Measurements from ENCODE around the gene TTL. TPM values are rescaled to one million over a fixed set of nuclear protein-coding genes. Genes with fewer than 3 reads are reported as not detected.

TTL gene
- total RNA-seq, 4 donors from 2014 or later = 22.3 to 41.6 (median 31.2) TPM

DNA sequence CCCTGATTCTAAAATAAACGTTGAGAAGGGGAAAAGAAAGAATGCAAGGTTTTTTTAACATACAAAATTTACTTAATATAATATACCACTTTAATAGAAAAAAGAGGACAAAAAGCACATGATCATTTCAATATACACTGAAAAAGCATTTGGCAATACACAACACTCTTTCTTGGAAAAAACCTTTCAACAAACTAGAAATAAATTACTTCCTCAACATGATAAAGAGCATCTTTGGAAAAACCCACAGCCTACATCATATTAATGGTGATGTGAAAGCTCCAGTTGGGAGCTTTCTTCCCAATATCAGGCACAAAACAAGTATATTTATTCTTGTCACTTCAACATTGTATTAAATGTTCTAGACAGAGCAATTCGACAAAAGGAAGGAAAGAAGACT, 57.4 kb downstream of the TTL start:
- TF ChIP-seq, protein P1, sequence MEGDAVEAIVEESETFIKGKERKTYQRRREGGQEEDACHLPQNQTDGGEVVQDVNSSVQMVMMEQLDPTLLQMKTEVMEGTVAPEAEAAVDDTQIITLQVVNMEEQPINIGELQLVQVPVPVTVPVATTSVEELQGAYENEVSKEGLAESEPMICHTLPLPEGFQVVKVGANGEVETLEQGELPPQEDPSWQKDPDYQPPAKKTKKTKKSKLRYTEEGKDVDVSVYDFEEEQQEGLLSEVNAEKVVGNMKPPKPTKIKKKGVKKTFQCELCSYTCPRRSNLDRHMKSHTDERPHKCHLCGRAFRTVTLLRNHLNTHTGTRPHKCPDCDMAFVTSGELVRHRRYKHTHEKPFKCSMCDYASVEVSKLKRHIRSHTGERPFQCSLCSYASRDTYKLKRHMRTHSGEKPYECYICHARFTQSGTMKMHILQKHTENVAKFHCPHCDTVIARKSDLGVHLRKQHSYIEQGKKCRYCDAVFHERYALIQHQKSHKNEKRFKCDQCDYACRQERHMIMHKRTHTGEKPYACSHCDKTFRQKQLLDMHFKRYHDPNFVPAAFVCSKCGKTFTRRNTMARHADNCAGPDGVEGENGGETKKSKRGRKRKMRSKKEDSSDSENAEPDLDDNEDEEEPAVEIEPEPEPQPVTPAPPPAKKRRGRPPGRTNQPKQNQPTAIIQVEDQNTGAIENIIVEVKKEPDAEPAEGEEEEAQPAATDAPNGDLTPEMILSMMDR (IDR thresholded peaks at IDR 0.05; ENCODE audit: low read depth) = no peak

DNA sequence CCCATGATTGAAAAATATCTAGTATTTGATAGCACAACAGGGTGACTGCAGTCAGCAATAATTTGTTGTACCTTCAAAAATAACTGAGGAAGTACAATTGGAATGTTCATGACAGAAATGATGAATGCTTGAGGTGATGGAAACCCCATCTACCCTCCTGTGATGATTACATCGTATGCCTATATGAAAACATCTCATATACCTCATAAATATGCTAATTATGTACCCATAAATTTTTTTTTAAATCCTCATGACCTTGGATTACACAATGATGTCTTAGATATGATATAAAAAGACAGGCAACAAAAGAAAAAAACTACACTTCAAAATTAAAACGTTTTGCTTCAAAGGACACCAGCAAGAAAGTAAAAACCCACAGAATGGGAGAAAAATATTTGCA, 59.0 kb downstream of the TTL start:
- TF ChIP-seq, protein P1 (IDR thresholded peaks at IDR 0.05; ENCODE audit: low read depth) = no peak

DNA sequence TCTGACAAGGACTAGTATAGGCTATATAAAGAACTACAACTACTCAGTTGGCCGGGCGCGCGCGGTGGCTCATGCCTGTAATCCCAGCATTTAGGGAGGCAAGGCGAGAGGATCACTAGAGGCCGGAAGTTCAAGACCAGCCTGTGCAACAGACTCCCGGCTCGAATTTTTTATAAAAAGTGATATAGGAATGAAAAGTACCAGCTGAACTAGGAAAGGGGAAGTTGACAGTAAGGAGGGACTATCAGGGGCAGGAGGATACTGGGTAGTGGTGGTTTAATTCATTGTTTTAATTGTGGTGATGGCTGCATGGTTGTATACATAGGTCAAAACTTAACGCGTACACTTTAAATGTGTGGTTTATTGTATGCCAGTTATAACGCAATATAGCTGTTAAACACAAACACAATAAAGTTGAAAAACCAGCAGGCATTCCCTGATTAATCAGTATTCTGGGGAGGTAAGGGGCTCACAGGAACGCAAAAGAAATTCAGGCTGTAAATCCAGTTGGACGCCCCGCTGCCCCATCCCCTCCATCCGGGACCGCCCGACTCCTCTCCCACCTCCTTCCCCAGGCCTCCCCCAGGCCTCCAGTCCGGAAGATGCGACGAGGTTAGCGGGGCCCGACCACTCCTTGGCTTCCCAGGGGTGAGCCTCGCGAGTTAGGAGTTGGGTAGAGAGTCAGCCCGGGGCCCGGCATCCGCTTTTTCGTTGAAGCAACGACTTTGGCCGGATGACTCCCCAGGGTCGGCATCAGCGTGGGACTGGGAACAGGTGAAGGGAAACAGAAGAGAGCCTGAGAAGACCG, 59.6 kb downstream of the TTL start:
- TF ChIP-seq, protein P1 (IDR thresholded peaks at IDR 0.05; ENCODE audit: low read depth) = no peak

DNA sequence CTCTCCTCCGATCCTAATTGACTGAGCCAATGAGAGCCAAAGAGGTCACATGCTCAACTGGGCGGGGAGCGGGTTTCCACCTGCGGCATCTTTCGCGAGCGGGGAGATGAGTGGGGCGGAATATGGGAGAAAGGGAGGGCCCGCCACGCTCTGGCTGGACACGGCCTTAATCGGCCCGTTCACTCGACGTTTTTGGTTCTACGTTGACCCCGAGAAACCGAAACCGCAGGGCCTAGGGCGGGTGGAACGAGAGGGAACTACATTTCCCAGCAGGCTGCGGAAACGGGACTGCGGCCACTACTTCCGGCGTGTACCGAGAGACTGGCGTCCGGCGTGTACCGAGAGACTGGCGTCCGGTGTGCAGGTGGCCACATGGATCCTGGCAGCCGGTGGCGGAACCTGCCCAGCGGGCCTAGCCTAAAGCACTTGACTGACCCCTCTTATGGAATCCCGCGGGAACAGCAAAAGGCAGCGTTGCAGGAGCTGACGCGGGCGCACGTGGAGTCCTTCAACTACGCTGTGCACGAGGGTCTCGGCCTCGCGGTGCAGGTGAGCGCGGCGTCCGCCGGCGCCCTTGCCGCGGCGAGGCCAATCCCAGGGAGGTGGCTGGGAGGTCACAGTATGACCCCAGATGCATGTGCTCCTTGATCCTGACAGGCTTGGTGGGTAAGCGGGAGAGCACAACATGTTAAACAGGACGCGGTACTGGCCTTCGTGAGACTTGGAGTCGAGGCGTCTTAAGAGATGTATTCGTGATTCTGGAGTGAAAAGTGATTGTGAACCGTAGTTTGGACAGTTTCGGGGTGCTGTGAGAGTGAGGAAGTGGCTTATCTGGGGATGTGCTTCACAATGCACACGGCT, 60.4 kb downstream of the TTL start, which contains the start of gene POLR1B:
Gene POLR1B, plus strand, starts transcription at position 343 of the 861 bp plus-strand sequence. Its CDS starts 30 bp downstream, at position 373.
- TF ChIP-seq, protein P1 (IDR thresholded peaks at IDR 0.05; ENCODE audit: low read depth) = no peak

DNA sequence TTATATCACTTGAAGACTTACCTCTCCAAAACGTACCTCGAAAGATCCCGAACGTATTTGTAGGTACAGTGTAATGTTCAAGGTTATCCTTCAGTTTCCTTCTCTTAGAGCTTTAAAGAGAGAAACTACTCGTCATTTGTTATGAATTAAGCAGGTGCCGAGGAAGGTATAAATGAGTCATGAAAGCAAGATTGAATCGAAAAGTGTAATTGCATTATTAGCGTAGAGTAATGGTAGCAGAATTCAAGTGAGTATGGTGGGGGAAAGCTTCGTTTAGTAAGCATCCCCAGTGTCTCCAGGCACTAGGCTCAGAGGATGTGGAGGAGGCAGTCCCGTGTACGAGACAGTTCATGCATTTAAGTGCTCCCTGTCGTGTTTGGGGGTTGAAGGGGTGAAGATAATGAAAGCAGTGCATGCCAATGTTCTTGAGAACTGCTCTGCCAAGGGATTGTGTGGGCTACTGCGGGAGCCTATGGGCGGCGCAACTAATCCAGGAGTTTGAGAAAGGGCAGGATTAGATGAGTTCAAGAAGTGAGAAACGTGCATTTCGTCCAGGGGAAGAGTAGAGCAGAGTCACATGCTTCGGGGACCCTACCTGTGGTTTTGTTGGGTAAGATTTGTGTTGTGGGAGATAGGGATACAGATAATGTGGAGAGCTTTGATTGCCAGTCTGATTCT, 61.2 kb downstream of the TTL start:
- TF ChIP-seq, protein P1 (IDR thresholded peaks at IDR 0.05; ENCODE audit: low read depth) = no peak

DNA sequence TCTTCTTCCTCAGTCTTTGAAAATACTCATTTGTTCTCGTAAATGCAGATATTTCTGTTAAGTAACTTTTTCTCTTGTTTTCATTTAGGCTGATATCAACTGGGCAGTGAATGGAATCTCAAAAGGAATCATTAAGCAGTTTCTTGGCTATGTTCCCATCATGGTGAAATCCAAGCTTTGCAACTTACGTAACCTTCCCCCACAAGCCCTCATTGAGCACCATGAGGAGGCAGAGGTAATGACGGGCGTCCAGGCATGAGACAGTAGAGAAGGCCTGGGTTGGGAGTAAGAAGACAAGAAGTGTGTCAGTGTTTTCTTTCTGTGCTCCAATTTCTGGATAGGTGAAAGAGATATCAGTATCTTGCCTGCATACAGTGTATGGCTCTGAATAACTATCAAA, 65.4 kb downstream of the TTL start:
- TF ChIP-seq, protein P1 (IDR thresholded peaks at IDR 0.05; ENCODE audit: low read depth) = no peak

Data from subcutaneous adipose tissue (tissue), 4 donors.